ENCODE measurements around the gene RGPD6.
"Not testable (repeated sequence)": the region's sequence is repeated elsewhere in the genome, so short reads cannot be mapped to it uniquely, and the experiment has no call there.

RGPD6 gene

DNA sequence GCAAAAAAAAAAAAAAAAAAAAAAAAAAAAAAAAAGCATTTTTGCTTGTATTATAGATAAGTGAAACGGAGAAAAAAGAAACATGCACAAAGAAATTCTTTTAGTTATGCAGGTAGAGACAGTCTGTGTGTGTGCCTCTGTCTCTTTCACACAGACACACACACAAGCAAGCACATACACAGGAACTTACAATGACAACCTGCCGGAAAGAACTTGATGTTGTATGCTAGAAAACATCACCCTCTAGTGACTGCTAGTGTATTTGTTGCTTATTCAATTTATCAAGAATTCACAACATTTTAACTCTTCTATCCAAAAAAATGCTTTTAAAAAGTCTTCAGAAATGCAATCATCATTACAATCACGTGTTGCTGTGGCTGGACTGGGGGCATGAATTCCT lies 95.8 kb downstream of the RGPD6 start:
- not testable (repeated sequence) for DNase-seq (ENCODE audit: low read depth in 2 of 2)

DNA sequence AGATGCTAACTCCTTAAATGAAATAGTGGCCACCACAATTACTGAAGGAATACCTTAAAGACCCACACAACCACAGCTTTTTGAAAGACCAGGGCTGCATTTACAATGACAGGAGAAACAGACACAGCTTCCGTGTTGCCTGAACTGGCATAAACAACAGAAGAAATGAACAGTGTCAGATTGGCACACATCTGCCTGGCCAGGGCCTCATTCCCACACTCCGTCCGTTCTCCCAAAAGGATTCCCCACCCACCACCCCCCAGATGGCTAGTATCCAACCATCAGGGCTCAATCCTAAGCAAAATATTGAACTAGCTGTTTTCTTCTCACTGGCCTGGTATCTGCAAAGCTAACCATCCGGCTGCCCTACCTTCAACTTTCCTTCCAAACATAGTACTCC lies 96.9 kb downstream of the RGPD6 start:
- not testable (repeated sequence) for DNase-seq (ENCODE audit: low read depth in 2 of 2)

DNA sequence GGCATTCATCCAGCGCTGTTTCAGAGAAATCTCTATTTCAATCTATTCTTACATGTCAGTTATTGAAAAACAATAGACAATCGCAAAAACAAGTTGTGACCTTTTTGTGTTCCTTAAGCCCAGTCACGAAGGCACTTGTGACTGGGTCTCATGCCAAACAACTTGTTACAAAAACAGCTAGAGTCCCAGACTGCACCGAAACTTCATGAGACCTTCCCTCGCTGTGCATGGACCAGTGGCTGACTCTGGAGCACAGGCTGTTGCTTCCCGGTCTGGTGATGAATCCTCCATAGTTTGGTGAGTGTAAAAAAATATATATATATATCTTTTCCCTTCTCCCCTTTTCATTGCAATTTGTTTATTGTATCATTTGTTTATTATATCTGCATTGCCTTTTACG lies 99.7 kb downstream of the RGPD6 start:
- DNase-seq (ENCODE audit: low read depth in 2 of 2) = not testable (repeated sequence)

DNA sequence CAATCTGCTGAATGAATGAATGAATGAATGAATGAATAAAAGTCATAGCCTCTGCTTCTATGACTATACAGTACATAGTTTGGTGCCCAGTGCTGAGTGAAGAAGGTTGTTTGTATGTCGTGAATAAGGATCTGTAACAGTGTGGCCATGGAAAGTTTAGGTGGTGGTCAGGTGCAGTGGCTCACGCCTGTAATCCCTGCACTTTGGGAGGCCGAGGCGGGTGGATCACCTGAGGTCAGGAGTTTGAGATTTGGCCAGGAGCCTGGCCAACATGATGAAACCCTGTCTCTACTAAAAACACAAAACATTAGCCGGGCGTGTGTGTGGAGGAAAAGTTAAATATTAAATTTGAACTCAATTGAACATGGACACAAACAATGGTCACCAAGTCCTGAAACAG lies 100.1 kb downstream of the RGPD6 start:
- not testable (repeated sequence) for DNase-seq (ENCODE audit: low read depth in 2 of 2)

DNA sequence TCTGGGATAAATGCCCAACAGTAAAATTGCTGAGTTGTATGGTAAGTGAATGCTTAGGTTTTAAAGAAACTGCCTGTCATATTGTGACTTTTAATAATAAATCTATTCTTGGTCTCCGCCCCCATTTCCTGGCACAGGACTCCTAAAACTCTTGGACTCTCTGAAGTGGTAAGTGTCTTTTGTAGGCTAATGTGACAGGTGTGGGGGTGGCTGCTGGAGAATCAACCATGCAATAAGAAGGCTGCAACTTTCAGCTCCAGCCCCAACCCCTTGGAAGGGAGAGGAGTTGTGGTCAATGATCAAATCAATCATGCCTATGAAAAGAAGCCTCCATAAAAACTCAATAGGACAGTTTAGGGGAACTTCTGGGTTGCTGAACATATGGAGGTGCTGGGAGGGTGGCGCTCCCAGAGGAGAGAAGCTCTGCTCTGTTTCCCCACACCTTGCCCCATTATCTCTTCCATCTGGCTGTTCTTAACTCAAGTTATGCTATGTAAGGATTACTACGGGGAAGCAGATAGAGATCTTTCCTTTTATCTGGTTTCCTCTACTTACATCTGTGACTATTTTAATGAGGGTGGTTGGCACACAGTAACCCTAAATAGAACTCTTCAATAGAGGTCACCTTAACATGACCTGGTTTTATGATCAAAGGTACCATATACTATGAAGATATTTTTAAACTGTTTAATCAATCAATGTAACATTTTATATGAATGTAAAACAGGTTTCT lies 101.2 kb downstream of the RGPD6 start:
- not testable (repeated sequence) for DNase-seq (ENCODE audit: low read depth in 2 of 2)

DNA sequence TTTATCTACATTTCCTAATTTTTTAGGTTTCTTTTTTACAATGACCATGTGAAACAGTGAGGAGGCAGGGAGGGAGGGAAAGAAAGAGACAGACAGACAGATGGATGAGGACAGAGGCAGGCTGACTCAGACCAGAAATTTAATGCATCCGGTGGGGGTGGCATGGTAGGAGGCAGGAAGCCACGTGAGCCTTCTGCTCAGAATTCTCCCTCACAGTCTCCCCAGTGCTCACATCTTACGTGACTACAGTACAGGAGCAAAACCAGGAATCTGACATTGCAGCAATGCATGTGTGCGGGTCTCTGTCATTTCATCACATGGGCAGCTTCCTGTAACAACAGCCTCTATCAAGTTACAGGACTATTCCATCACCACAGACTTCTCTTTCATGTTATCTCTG lies 102.1 kb downstream of the RGPD6 start:
- DNase-seq (ENCODE audit: low read depth in 2 of 2) = not testable (repeated sequence)

DNA sequence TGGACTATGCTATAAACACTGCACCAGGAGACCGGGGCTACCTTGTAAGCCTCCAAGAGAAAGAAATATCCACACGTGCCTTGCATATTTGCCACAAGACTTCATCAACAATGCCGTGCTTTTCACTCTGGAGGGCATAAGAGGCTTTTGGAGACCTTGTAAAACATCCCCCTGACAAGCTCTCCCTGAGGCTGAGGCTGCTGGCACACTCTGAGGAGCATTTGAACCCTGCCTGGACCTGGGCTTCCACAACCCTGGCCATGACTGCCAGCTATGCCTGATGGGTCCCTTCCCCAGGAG lies 104.0 kb downstream of the RGPD6 start:
- not testable (repeated sequence) for DNase-seq (ENCODE audit: low read depth in 2 of 2)

DNA sequence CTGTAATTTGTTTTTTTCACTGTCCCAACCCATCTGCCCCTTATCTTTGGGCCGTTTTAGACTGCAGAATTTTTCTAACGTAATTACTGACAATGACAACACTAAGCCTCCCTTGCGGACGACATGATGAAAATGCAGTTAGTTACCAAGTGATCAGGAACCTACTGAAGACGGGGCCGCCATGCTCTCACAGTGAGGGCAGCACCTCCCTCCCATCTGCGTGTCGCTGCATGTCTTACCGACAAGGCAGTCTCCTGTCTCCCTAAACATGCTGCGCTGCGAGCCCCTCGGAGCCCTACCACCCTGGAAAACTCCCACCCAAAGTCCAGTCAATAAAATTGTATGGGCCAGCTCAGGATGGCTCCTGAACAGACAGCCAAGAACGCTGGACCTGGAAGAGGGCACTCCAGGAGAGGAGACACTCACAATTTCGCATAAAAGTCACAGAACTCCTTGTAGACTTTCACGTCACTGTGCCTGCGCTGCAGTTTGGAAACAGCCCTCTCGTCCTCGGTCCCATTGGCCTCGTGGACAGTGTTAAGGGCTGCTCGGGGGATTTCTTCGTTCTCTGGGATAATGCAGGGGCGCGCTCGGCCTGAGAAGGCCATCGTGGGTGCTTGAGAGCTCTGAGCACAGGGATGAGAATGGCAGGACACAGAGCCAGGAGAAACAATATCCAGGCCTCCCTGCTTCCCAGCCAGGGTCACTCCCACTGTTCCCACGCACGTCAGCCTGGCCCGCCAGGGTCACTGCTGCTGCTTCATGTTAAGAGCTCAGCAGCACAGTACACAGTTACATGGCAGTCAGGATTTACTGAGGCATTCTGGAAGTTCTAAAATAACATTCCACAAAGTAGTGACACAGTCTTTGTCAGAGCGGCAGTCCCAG lies 104.6 kb downstream of the RGPD6 start, which contains the start of gene LIMS4:
Gene LIMS4, minus strand, starts transcription at position 646 of the 888 bp plus-strand sequence. Its CDS starts 38 bp downstream, at position 608.
- not testable (repeated sequence) for DNase-seq (ENCODE audit: low read depth in 2 of 2)

DNA sequence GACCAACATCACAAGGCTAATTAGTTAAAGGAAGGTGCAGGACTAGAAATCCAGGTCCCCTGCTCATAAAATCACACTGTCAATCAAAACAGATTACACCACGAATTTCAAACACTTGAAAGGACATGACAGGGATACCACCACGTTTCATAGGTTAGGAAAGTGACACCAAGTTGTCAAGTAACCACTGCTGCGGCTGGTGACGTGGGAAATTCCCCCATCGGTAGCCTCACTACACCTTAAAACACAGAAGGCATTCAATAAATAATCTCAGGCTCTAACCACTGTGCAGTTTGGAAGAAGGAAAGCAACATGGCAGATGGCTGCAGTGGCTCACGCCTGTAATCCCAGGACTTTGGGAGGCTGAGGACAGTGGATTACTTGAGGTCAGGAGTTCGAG lies 108.1 kb downstream of the RGPD6 start:
- DNase-seq (ENCODE audit: low read depth in 2 of 2) = not testable (repeated sequence)

DNA sequence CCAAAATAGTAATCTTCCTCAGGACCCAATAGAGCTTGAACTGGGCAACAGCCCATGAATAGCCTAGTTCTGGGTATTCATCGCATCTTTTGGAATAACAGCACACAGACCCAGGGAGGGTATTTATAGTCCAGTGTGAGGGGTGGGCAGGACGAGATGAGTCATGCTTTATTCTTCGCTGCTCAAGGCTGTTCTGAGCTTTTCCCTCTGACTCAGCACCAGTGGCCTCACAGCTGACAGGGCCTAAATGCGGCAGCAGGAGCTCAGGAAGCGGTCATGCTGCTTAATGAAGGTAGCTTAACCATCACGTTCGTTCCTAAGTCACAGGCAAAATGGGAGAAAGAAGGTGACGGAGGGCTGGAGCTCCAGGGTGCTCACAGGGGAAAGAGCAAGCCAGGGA lies 111.7 kb downstream of the RGPD6 start:
- not testable (repeated sequence) for DNase-seq (ENCODE audit: low read depth in 2 of 2)

Measured in stimulated activated CD8-positive, alpha-beta memory T cell treated with anti-CD3 and anti-CD28 coated beads, Interleukin-15, amount 100 ng/mL, for 4 hours (primary cell).